Keratinocyte (primary cell): ENCODE results near the gene PCGF3.

ENCODE experiments used
- CTCF ChIP-seq, 3 experiments: IDR thresholded peaks in 1 of 3; conservative IDR thresholded peaks in 1 of 3; optimal IDR thresholded peaks in 1 of 3; 2 replicates in 2 of 3; 3 replicates in 1 of 3; pipeline versions ENCODE3 to v1.5.1; 2011; ENCODE audit warnings: low read length in 3 of 3, mild to moderate bottlenecking in 3 of 3, moderate library complexity in 2 of 3, control low read depth in 1 of 3, inconsistent platforms in 1 of 3; ENCODE audit not compliant: insufficient read depth in 2 of 3; ENCODE audit errors: extremely low read depth in 1 of 3
- EZH2 ChIP-seq: IDR thresholded peaks from one replicate; pipeline ENCODE4 v1.6.1; 2012; ENCODE audit warnings: inconsistent platforms, mild to moderate bottlenecking, low read length, moderate library complexity

- TF ChIP-seq CTCF (optimal IDR thresholded peaks at IDR 0.05 in 1 of 3, IDR thresholded peaks at IDR 0.05 in 1 of 3, conservative IDR thresholded peaks at IDR 0.05 in 1 of 3; ENCODE audit: extremely low read depth in 1 of 3, insufficient read depth in 2 of 3, low read length in 3 of 3) (peak in 2 of 3 experiments; percentile 93 to 97), EZH2 (no peak)
These were observed 31.2 kb upstream of the PCGF3 start, which contains the start of the genes ATP5ME and MYL5 for GRCh38 chr4:674172-675035.
